GM19468 (cell line): ENCODE results near the gene BDKRB2.

Experiments
- ATAC-seq: cut with Tn5 transposase; IDR thresholded peaks from one replicate; pipeline ENCODE4 v1.9.1; 2021; ENCODE audit warnings: mild to moderate bottlenecking, moderate library complexity, moderate number of reproducible peaks; ENCODE audit not compliant: unreplicated experiment; ENCODE audit errors: extremely low read depth

BDKRB2 gene

DNA sequence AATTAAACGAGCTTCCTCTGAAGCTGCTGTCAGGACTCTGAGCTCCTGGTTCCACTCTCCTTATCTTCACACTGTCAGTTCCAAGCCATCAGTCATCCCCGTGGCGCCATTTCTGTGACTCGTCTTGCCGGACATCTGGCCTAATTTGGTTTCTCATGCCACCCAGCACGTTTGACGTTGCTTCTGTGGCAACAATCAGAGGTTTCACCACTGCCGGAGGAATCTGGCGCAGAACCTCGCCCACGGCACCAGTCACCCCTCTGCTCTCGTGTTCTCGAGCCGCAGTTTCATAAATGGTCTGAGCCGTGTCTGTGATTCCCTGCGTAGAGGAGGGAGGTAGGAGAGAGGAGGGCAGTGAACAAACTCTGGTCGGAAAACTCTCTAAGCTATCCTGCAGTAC is 81.0 kb downstream of the BDKRB2 start:
- no peak for ATAC-seq

DNA sequence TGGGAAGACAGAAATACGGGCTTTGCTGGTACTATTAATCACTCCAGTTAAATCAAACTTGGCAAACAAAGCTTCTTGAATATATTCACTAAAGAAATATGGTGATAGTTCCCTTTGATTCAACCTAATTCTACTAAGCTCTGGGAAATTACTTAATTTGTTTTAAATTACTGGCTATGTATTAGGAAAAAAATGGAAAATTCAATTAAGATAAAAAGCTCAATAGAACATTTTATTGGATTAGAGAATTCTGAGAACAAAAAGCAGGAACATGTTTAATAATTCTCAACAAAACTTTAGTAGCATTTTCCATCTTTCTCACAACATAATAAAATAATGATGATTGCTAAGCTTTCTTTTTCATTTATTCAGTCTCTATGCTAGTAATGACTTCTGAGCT is 81.6 kb downstream of the BDKRB2 start:
- no peak for ATAC-seq

DNA sequence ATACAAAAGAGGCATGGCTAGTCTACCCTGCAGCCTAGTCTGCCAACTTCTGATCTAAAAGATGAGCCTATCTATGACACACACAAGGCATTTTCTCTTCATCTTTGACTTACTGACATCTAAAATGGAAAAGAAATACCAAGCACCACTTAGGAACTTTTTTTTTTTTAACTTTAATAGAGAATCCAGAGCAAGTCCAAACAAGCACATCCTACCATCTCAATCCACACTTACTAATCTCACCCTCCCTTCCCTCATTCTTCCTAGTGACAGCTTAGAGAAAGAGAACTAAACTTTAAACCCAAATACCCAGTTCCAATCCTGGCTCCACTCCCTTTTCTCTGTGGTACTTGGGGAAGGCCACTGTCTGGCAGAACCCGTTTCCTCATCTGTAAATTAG is 83.2 kb downstream of the BDKRB2 start:
- ATAC-seq = no peak
